GM19043 (cell line): Measurements from ENCODE around the gene PREPL.
"Not testable (repeated sequence)": the region's sequence is repeated elsewhere in the genome, so short reads cannot be mapped to it uniquely, and the experiment has no call there.

Source experiments
- ATAC-seq: cut with Tn5 transposase; IDR thresholded peaks from one replicate; pipeline ENCODE4 v1.9.1; 2021; ENCODE audit warnings: low read depth; ENCODE audit not compliant: unreplicated experiment

PREPL gene

GRCh38 chr2:44361330-44362206 is at the start of gene PREPL, which contains the start of gene CAMKMT:
Gene PREPL, minus strand, starts transcription at chr2:44361494. Its CDS starts 15,152 bp downstream, at chr2:44346342.
Gene CAMKMT, plus strand, starts transcription at chr2:44361947.
- peak; percentile 68 for ATAC-seq

GRCh38 chr2:44398243-44398897 is 37.1 kb upstream of the PREPL start:
- ATAC-seq, result no peak

GRCh38 chr2:44397447-44398175 is 36.3 kb upstream of the PREPL start:
- ATAC-seq, result no peak

GRCh38 chr2:44392338-44392943 is 31.1 kb upstream of the PREPL start:
- ATAC-seq, result no peak

GRCh38 chr2:44389895-44390294 is 28.6 kb upstream of the PREPL start:
- no peak for ATAC-seq

- ATAC-seq, result no peak
These were observed 27.6 kb upstream of the PREPL start for GRCh38 chr2:44388877-44389276.

GRCh38 chr2:44385226-44385625 is 23.9 kb upstream of the PREPL start:
- not testable (repeated sequence) for ATAC-seq

- ATAC-seq, result no peak
These were observed 16.2 kb upstream of the PREPL start for GRCh38 chr2:44377486-44377885.

GRCh38 chr2:44372246-44372645 is 11.0 kb upstream of the PREPL start:
- ATAC-seq, result no peak

GRCh38 chr2:44371445-44371844 is 10.2 kb upstream of the PREPL start:
- ATAC-seq, result no peak

- no peak for ATAC-seq
These were observed 8.1 kb upstream of the PREPL start for GRCh38 chr2:44369392-44369791.

GRCh38 chr2:44367591-44367990 is 6.3 kb upstream of the PREPL start:
- ATAC-seq, result no peak

GRCh38 chr2:44364604-44365003 is 3.3 kb upstream of the PREPL start:
- no peak for ATAC-seq

- ATAC-seq, result peak; percentile 9
These were observed 1.1 kb upstream of the PREPL start for GRCh38 chr2:44362207-44363015.

- ATAC-seq, result no peak
These were observed 455 bp downstream of the PREPL start for GRCh38 chr2:44360749-44361329.

- ATAC-seq, result peak; percentile 41
These were observed 2.8 kb downstream of the PREPL start for GRCh38 chr2:44358503-44358902.

- ATAC-seq, result no peak
These were observed 6.5 kb downstream of the PREPL start for GRCh38 chr2:44354761-44355160.

- no peak for ATAC-seq
These were observed 8.8 kb downstream of the PREPL start for GRCh38 chr2:44352510-44352909.

GRCh38 chr2:44351676-44352075 is 9.6 kb downstream of the PREPL start:
- ATAC-seq, result no peak

- ATAC-seq, result no peak
These were observed 10.2 kb downstream of the PREPL start for GRCh38 chr2:44351088-44351487.
